Epithelial cell of esophagus (primary cell): Measurements from ENCODE around the gene TBXAS1.

Experiments
- DNase-seq: peaks from one replicate; pipeline ENCODE4 v3.0.0; 2010; ENCODE audit warnings: low read depth
- H3K4me3 ChIP-seq: 2 replicates; pipeline ENCODE4 v1.5.1; 2011; ENCODE audit warnings: mild to moderate bottlenecking, low read length, control low read depth
- CTCF ChIP-seq: IDR thresholded peaks from 2 replicates; pipeline ENCODE4 v1.5.1; 2011; ENCODE audit warnings: low read depth, mild to moderate bottlenecking, low read length, control low read depth, inconsistent platforms; ENCODE audit not compliant: insufficient read depth; ENCODE audit errors: missing control alignments

Gene TBXAS1

GRCh38 chr7:140039066-140039465, 210.0 kb downstream of the TBXAS1 start:
- DNase-seq: no peak
- TF ChIP-seq CTCF: no peak
- no peak overlapping the region for H3K4me3 ChIP-seq

GRCh38 chr7:140039896-140040295, 210.8 kb downstream of the TBXAS1 start:
- no peak for DNase-seq
- H3K4me3 ChIP-seq: no peak overlapping the region
- no peak for TF ChIP-seq CTCF

- TF ChIP-seq CTCF: no peak
- DNase-seq: no peak
- H3K4me3 ChIP-seq: no peak overlapping the region
Measured at GRCh38 chr7:140041659-140042385, 212.8 kb downstream of the TBXAS1 start.

GRCh38 chr7:140042386-140042670, 213.3 kb downstream of the TBXAS1 start:
- H3K4me3 ChIP-seq: no peak overlapping the region
- TF ChIP-seq CTCF: no peak
- no peak for DNase-seq

- DNase-seq: peak; percentile 70
- TF ChIP-seq CTCF: no peak
- H3K4me3 ChIP-seq: no peak overlapping the region
Measured at GRCh38 chr7:140044251-140044650, 215.2 kb downstream of the TBXAS1 start.

GRCh38 chr7:140045697-140046096, 216.6 kb downstream of the TBXAS1 start:
- H3K4me3 ChIP-seq: no peak overlapping the region

More at GRCh38 chr7:140045697-140046096, 216.6 kb downstream of the TBXAS1 start:
- no peak for TF ChIP-seq CTCF
- DNase-seq: no peak
